Measurements from ENCODE around the gene CAPN5. TPM values are rescaled to one million over a fixed set of nuclear protein-coding genes. Genes with fewer than 3 reads are reported as not detected.

CAPN5 gene
- total RNA-seq, 1 experiment from 2014 or later: 0.26 TPM

DNA sequence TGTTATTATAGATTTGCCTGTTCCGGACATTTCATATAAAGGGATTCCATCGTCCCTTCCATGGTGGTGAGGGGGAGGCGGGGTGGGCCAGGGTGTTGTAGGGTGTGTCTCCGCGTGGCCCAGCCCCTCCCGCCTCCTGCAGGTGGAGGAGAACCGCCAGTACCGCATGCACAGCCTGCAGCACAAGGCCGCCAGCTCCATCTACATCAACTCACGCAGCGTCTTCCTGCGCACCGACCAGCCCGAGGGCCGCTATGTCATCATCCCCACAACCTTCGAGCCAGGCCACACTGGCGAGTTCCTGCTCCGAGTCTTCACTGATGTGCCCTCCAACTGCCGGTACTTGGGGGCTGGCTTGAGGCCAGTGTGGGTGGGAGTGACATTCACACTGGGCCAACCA, 53.8 kb downstream of the CAPN5 start:
- H3K4me3 Mint-ChIP-seq (ENCODE audit: unreplicated experiment): no peak overlapping the region
- H3K27ac Mint-ChIP-seq (ENCODE audit: low read depth, unreplicated experiment): no peak overlapping the region
- BruUV-seq (replicated peaks): no TSS peak
- H3K36me3 Mint-ChIP-seq (ENCODE audit: insufficient read depth, unreplicated experiment): peaks cover 2% of the 10 kb centered on the region
- intact Hi-C loops (cut with micrococcal nuclease): no loop called here
- TF ChIP-seq, protein P1, sequence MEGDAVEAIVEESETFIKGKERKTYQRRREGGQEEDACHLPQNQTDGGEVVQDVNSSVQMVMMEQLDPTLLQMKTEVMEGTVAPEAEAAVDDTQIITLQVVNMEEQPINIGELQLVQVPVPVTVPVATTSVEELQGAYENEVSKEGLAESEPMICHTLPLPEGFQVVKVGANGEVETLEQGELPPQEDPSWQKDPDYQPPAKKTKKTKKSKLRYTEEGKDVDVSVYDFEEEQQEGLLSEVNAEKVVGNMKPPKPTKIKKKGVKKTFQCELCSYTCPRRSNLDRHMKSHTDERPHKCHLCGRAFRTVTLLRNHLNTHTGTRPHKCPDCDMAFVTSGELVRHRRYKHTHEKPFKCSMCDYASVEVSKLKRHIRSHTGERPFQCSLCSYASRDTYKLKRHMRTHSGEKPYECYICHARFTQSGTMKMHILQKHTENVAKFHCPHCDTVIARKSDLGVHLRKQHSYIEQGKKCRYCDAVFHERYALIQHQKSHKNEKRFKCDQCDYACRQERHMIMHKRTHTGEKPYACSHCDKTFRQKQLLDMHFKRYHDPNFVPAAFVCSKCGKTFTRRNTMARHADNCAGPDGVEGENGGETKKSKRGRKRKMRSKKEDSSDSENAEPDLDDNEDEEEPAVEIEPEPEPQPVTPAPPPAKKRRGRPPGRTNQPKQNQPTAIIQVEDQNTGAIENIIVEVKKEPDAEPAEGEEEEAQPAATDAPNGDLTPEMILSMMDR (IDR thresholded peaks at IDR 0.05; ENCODE audit: unreplicated experiment): no peak
- H3K9me3 Mint-ChIP-seq (ENCODE audit: unreplicated experiment): no peaks in the 10 kb centered on the region
- no peaks in the 10 kb centered on the region for H3K4me1 Mint-ChIP-seq (ENCODE audit: insufficient read depth, unreplicated experiment)
- ChIA-PET POLR2A (interaction anchor here (0.7 kb wide), 1 partner anchor 1989 kb away, joined by 3 read pairs; no protein-coding TSS in a partner anchor), CTCF (interaction anchor here (0.7 kb wide), 1 partner anchor 16 kb away, joined by 3 read pairs; no protein-coding TSS in a partner anchor)
- no peak for DNase-seq (ENCODE audit: unreplicated experiment)
- no peaks in the 10 kb centered on the region for H3K27me3 Mint-ChIP-seq (ENCODE audit: insufficient read depth, unreplicated experiment)

DNA sequence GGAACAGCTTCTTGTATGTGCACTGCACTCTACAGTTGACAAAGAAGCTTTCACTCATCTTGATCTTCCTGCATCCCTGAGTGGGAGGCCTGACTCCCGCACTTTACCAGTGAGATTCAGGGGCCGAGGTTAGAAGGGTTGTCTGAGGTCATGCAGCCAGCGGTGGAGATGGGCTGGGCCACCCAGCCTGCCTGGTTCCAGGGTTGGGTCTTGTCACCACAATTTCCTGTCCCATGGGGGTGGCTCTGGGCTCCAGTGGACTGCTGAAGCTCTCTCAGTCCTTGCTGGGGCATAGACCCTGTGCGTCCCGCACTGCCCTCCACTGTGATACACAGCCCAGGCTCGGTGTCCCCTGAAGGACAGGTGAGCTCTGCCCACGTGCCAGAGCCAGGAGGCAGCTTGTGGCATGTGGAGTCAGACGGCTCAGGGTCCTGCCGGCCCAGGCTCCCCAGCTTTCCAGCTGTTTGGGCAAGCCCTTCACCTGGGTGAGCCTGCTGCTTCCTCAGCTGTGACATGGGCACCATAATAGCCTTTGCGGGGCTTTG, 54.4 kb downstream of the CAPN5 start:
- H3K27me3 Mint-ChIP-seq (ENCODE audit: insufficient read depth, unreplicated experiment): no peaks in the 10 kb centered on the region
- H3K36me3 Mint-ChIP-seq (ENCODE audit: insufficient read depth, unreplicated experiment): no peaks in the 10 kb centered on the region
- H3K4me1 Mint-ChIP-seq (ENCODE audit: insufficient read depth, unreplicated experiment): no peaks in the 10 kb centered on the region
- BruUV-seq (replicated peaks): no TSS peak
- no peak overlapping the region for H3K4me3 Mint-ChIP-seq (ENCODE audit: unreplicated experiment)
- POLR2A ChIA-PET: no interaction called here
- H3K9me3 Mint-ChIP-seq (ENCODE audit: unreplicated experiment): no peaks in the 10 kb centered on the region
- no peak for DNase-seq (ENCODE audit: unreplicated experiment)
- TF ChIP-seq, protein P1 (IDR thresholded peaks at IDR 0.05; ENCODE audit: unreplicated experiment): no peak
- no peak overlapping the region for H3K27ac Mint-ChIP-seq (ENCODE audit: low read depth, unreplicated experiment)
- intact Hi-C loops (cut with micrococcal nuclease): no loop called here
- CTCF ChIA-PET: interaction anchor here (0.6 to 1.4 kb wide), 2 partner anchors 169 to 498 kb away, joined by 3 read pairs; no protein-coding TSS in a partner anchor

DNA sequence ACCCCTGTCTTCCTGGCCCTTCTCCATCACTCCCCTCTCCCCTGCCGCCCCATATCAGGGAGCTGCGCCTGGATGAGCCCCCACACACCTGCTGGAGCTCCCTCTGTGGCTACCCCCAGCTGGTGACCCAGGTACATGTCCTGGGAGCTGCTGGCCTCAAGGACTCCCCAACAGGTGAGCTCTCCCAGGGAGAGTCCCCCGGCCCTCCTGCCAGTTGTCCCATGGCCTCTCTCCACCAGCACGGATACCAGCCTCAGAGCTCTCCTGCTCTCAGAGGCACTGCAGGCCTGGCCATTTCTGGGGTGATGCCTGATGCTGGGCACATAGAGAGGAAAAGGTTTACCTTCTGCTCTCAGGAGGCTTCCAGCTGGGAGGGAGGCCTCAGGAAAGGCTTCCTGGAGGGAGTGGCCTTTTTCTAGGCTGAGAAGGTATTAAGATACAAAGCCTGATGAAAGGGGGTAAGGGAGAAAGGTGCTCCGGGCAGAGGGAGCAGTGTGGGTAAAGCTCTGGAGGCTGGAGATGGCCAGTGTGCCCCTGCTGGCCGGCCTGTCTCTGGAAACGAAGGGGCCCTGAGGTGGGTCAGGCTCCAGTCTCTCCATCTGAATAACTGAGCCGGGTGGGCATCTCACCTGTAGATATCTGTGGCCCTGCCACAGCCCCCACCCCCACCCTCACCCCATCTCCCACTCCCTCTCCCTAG, 55.3 kb downstream of the CAPN5 start:
- ChIA-PET POLR2A (interaction anchor here (0.6 kb wide), 1 partner anchor 27 kb away, joined by 3 read pairs; no protein-coding TSS in a partner anchor), CTCF (interaction anchor here (0.6 to 2.0 kb wide), 5 partner anchors 16 to 510 kb away, joined by 3 to 7 read pairs (median 3); no protein-coding TSS in a partner anchor)
- TF ChIP-seq, protein P1 (IDR thresholded peaks at IDR 0.05; ENCODE audit: unreplicated experiment): no peak
- no peaks in the 10 kb centered on the region for H3K27me3 Mint-ChIP-seq (ENCODE audit: insufficient read depth, unreplicated experiment)
- no peak for DNase-seq (ENCODE audit: unreplicated experiment)
- no peaks in the 10 kb centered on the region for H3K4me1 Mint-ChIP-seq (ENCODE audit: insufficient read depth, unreplicated experiment)
- no peaks in the 10 kb centered on the region for H3K36me3 Mint-ChIP-seq (ENCODE audit: insufficient read depth, unreplicated experiment)
- no peak overlapping the region for H3K27ac Mint-ChIP-seq (ENCODE audit: low read depth, unreplicated experiment)
- H3K9me3 Mint-ChIP-seq (ENCODE audit: unreplicated experiment): no peaks in the 10 kb centered on the region
- BruUV-seq (replicated peaks): no TSS peak
- intact Hi-C loops (cut with micrococcal nuclease): no loop called here
- no peak overlapping the region for H3K4me3 Mint-ChIP-seq (ENCODE audit: unreplicated experiment)

DNA sequence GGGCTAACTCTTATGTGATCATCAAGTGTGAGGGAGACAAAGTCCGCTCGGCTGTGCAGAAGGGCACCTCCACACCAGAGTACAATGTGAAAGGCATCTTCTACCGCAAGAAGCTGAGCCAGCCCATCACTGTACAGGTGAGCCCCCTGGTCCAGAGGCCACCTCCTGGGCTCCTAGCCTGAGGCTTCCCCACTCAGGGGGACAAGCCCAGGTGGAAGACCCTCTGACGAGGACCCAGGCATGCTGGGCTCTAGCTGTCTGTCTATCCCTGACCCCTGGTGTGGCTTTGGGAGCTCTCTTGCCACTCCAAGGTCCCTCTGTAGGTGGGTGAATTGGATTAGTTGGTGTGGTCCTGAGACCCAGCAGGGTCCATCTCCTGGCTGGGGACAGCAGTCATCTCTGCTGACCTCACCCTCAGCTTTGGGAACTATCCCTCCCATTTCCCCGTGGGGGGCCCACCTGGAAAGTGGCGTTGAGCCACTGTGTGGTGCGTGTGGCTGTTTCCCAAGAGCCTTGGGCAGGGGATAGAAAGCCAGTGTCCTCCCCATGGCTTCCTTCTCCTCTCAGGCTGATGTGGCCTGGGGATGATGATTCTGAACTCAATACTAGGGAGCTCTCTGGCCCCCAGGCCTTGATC, 55.9 kb downstream of the CAPN5 start:
- Mint-ChIP-seq H3K36me3 (ENCODE audit: insufficient read depth, unreplicated experiment) (no peaks in the 10 kb centered on the region), H3K9me3 (ENCODE audit: unreplicated experiment) (no peaks in the 10 kb centered on the region), H3K4me3 (ENCODE audit: unreplicated experiment) (no peak overlapping the region), H3K27me3 (ENCODE audit: insufficient read depth, unreplicated experiment) (peaks cover 2% of the 10 kb centered on the region), H3K4me1 (ENCODE audit: insufficient read depth, unreplicated experiment) (no peaks in the 10 kb centered on the region), H3K27ac (ENCODE audit: low read depth, unreplicated experiment) (no peak overlapping the region)
- intact Hi-C loops (cut with micrococcal nuclease): no loop called here
- CTCF ChIA-PET: interaction anchor here (0.6 to 2.0 kb wide), 5 partner anchors 66 to 511 kb away, joined by 3 to 7 read pairs (median 3); no protein-coding TSS in a partner anchor
- TF ChIP-seq, protein P1 (IDR thresholded peaks at IDR 0.05; ENCODE audit: unreplicated experiment): no peak
- no peak for DNase-seq (ENCODE audit: unreplicated experiment)
- POLR2A ChIA-PET: interaction anchor here (0.6 kb wide), 1 partner anchor 27 kb away, joined by 3 read pairs; no protein-coding TSS in a partner anchor
- no TSS peak for BruUV-seq (replicated peaks)
